Effector CD8-positive, alpha-beta T cell (primary cell): ENCODE data around the gene GPR35.

Experiments
- DNase-seq: peaks from one replicate; lab custom pipeline; 2025; lab: John Stamatoyannopoulos, UW

The GPR35 gene

GRCh38 chr2:240623531-240624010, 1.7 kb upstream of the GPR35 start:
- no peak for DNase-seq

- no peak for DNase-seq
Measured at GRCh38 chr2:240624011-240624949, 1.0 kb upstream of the GPR35 start.

- no peak for DNase-seq
Measured at GRCh38 chr2:240626531-240627300, 1.4 kb downstream of the GPR35 start.

- DNase-seq: no peak
Measured at GRCh38 chr2:240627736-240628506, 2.6 kb downstream of the GPR35 start.

GRCh38 chr2:240628507-240628807, 3.2 kb downstream of the GPR35 start:
- no peak for DNase-seq

GRCh38 chr2:240628808-240629618, 3.7 kb downstream of the GPR35 start:
- no peak for DNase-seq

- DNase-seq: no peak
Measured at GRCh38 chr2:240629619-240629967, 4.3 kb downstream of the GPR35 start.

GRCh38 chr2:240629968-240630770, 4.9 kb downstream of the GPR35 start:
- DNase-seq: no peak

- no peak for DNase-seq
Measured at GRCh38 chr2:240630771-240631547, 5.7 kb downstream of the GPR35 start.

- no peak for DNase-seq
Measured at GRCh38 chr2:240631548-240632305, 6.4 kb downstream of the GPR35 start.

- DNase-seq: no peak
Measured at GRCh38 chr2:240632306-240632721, 7.0 kb downstream of the GPR35 start.

- DNase-seq: no peak
Measured at GRCh38 chr2:240635121-240635997, 10.1 kb downstream of the GPR35 start.

GRCh38 chr2:240635998-240636547, 10.8 kb downstream of the GPR35 start:
- DNase-seq: no peak

- DNase-seq: no peak
Measured at GRCh38 chr2:240636563-240637115, 11.4 kb downstream of the GPR35 start.

GRCh38 chr2:240637116-240637900, 12.0 kb downstream of the GPR35 start:
- no peak for DNase-seq

GRCh38 chr2:240637901-240638345, 12.6 kb downstream of the GPR35 start:
- no peak for DNase-seq
